HepG2 (cell line): Measurements from ENCODE around the gene MBD5. TPM values are rescaled to one million over a fixed set of nuclear protein-coding genes. Genes with fewer than 3 reads are reported as not detected.

Experiments
- DNMT1 ChIP-seq: sonication (generic); formaldehyde crosslinking; IDR thresholded peaks from 2 replicates; pipeline ENCODE4 v1.5.1; 2020; ENCODE audit warnings: mild to moderate bottlenecking, missing genetic modification reagents
- HOMEZ ChIP-seq: IDR thresholded peaks from 2 replicates; pipeline ENCODE4 v1.6.1; 2016; ENCODE audit warnings: low read depth
- MBNL3 ChIP-seq: fragments of 250-450 bp; sonication (Bioruptor Pico); conservative IDR thresholded peaks from 2 replicates; pipeline ENCODE4 v1.8.0; 2022; ENCODE audit warnings: mild to moderate bottlenecking, inconsistent platforms
- PHF5A ChIP-seq: IDR thresholded peaks from one replicate; pipeline ENCODE4 v1.6.1; 2018; ENCODE audit warnings: low read depth, missing genetic modification reagents; ENCODE audit not compliant: unreplicated experiment
- RCOR2 ChIP-seq: IDR thresholded peaks from 2 replicates; pipeline ENCODE4 v1.6.1; 2016; ENCODE audit warnings: missing biosample characterization, missing genetic modification reagents
- SALL1 ChIP-seq: sonication (generic); formaldehyde crosslinking; IDR thresholded peaks from 2 replicates; pipeline ENCODE4 v1.8.0; 2022; ENCODE audit warnings: mild to moderate bottlenecking, missing genetic modification reagents
- SALL2 ChIP-seq: sonication (generic); formaldehyde crosslinking; IDR thresholded peaks from 2 replicates; pipeline ENCODE4 v1.8.1; 2023; ENCODE audit warnings: mild to moderate bottlenecking, missing genetic modification reagents, inconsistent platforms
- SAP130 ChIP-seq: IDR thresholded peaks from 2 replicates; pipeline ENCODE4 v1.6.1; 2016; ENCODE audit warnings: low read depth
- ZFYVE20 ChIP-seq: sonication (generic); formaldehyde crosslinking; IDR thresholded peaks from 2 replicates; pipeline ENCODE4 v1.8.0; 2023; ENCODE audit warnings: low read depth, mild to moderate bottlenecking, moderate library complexity, missing genetic modification reagents, borderline replicate concordance
- ZMYM4 ChIP-seq: sonication (generic); formaldehyde crosslinking; IDR thresholded peaks from 2 replicates; pipeline ENCODE4 v1.8.1; 2023; ENCODE audit warnings: mild to moderate bottlenecking, missing genetic modification reagents
- ZNF362 ChIP-seq: sonication (generic); formaldehyde crosslinking; IDR thresholded peaks from 2 replicates; pipeline ENCODE4 v1.4.0; 2020; ENCODE audit warnings: missing genetic modification reagents, mild to moderate bottlenecking, borderline replicate concordance
- ZNF589 ChIP-seq: sonication (generic); formaldehyde crosslinking; conservative IDR thresholded peaks from 2 replicates; pipeline ENCODE4 v1.8.0; 2022; ENCODE audit warnings: mild to moderate bottlenecking, moderate library complexity, missing genetic modification reagents
- ZNF652 ChIP-seq: IDR thresholded peaks from 2 replicates; pipeline ENCODE4 v1.6.1; 2016; ENCODE audit warnings: low read depth, borderline replicate concordance
- polyA plus RNA-seq, 8 experiments: library from polyadenylated mRNA; depleted of rRNA in 3 of 8; stranded (reverse) in 7 of 8; unstranded in 1 of 8; fragments of >200 nt; fragmentation: Illumina TruSeq in 4 of 8; extraction: Trizol in 4 of 8; gene quantifications; 2 replicates each; pipeline versions ENCODE4 v1.2.1 to v1.2.3, GENCODE V29; 2011 to 2016; ENCODE audit warnings: low read depth in 4 of 8, missing spikeins in 1 of 8, mixed read lengths in 1 of 8; ENCODE audit not compliant: insufficient read depth in 1 of 8
- total RNA-seq, 5 experiments: library from RNA; depleted of rRNA; stranded (reverse); fragments of >200 nt; fragmentation: Illumina TruSeq; extraction: Trizol; gene quantifications; 2 replicates each; pipeline ENCODE4 v1.2.3, GENCODE V29; 2016; ENCODE audit warnings: low read depth in 1 of 5
- TF ChIP-seq, protein P1 (sequence below): IDR thresholded peaks from 2 replicates; pipeline ENCODE4 v1.4.0; 2020; ENCODE audit warnings: mild to moderate bottlenecking, missing genetic modification reagents
- TF ChIP-seq, protein P2 (sequence below): sonication (generic); formaldehyde crosslinking; IDR thresholded peaks from 2 replicates; pipeline ENCODE4 v1.4.0; 2020; ENCODE audit warnings: missing genetic modification reagents, mild to moderate bottlenecking, borderline replicate concordance

The MBD5 gene
- total and polyA plus RNA-seq, 2 of the 13 experiments (the other 11 are each of a cell fraction or from before 2014, with no cell fraction given) = 13.5 to 26.4 TPM

GRCh38 chr2:148362144-148362796 lies 341.4 kb downstream of the MBD5 start (continued):
- no peak for TF ChIP-seq ZFYVE20 (CRISPR knock-in tag)
- no peak for TF ChIP-seq SAP130 (CRISPR knock-in tag)
- no peak for TF ChIP-seq DNMT1
- TF ChIP-seq PHF5A = no peak
- TF ChIP-seq ZNF589 (CRISPR knock-in tag) = no peak
- no peak for TF ChIP-seq ZNF652 (CRISPR knock-in tag)
- no peak for TF ChIP-seq RCOR2 (CRISPR knock-in tag)
- TF ChIP-seq HOMEZ (CRISPR knock-in tag) = peak; percentile 93; the same call in 1 of the 2 replicates
- 0 out of 2 replicates have a peak, but pooled peaks have one; percentile 37 for TF ChIP-seq SALL1 (CRISPR knock-in tag)
- no peak for TF ChIP-seq ZNF362 (CRISPR knock-in tag)
- TF ChIP-seq ZMYM4 (CRISPR knock-in tag) = peak; percentile 90
- TF ChIP-seq, protein P1, sequence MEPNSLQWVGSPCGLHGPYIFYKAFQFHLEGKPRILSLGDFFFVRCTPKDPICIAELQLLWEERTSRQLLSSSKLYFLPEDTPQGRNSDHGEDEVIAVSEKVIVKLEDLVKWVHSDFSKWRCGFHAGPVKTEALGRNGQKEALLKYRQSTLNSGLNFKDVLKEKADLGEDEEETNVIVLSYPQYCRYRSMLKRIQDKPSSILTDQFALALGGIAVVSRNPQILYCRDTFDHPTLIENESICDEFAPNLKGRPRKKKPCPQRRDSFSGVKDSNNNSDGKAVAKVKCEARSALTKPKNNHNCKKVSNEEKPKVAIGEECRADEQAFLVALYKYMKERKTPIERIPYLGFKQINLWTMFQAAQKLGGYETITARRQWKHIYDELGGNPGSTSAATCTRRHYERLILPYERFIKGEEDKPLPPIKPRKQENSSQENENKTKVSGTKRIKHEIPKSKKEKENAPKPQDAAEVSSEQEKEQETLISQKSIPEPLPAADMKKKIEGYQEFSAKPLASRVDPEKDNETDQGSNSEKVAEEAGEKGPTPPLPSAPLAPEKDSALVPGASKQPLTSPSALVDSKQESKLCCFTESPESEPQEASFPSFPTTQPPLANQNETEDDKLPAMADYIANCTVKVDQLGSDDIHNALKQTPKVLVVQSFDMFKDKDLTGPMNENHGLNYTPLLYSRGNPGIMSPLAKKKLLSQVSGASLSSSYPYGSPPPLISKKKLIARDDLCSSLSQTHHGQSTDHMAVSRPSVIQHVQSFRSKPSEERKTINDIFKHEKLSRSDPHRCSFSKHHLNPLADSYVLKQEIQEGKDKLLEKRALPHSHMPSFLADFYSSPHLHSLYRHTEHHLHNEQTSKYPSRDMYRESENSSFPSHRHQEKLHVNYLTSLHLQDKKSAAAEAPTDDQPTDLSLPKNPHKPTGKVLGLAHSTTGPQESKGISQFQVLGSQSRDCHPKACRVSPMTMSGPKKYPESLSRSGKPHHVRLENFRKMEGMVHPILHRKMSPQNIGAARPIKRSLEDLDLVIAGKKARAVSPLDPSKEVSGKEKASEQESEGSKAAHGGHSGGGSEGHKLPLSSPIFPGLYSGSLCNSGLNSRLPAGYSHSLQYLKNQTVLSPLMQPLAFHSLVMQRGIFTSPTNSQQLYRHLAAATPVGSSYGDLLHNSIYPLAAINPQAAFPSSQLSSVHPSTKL (CRISPR knock-in tag) = 0 out of 2 replicates have a peak, but pooled peaks have one; percentile 34
- TF ChIP-seq, protein P2, sequence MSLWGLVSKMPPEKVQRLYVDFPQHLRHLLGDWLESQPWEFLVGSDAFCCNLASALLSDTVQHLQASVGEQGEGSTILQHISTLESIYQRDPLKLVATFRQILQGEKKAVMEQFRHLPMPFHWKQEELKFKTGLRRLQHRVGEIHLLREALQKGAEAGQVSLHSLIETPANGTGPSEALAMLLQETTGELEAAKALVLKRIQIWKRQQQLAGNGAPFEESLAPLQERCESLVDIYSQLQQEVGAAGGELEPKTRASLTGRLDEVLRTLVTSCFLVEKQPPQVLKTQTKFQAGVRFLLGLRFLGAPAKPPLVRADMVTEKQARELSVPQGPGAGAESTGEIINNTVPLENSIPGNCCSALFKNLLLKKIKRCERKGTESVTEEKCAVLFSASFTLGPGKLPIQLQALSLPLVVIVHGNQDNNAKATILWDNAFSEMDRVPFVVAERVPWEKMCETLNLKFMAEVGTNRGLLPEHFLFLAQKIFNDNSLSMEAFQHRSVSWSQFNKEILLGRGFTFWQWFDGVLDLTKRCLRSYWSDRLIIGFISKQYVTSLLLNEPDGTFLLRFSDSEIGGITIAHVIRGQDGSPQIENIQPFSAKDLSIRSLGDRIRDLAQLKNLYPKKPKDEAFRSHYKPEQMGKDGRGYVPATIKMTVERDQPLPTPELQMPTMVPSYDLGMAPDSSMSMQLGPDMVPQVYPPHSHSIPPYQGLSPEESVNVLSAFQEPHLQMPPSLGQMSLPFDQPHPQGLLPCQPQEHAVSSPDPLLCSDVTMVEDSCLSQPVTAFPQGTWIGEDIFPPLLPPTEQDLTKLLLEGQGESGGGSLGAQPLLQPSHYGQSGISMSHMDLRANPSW (CRISPR knock-in tag) = no peak
- no peak for TF ChIP-seq MBNL3 (CRISPR knock-in tag)
- TF ChIP-seq SALL2 (CRISPR knock-in tag) = no peak
